ENCODE results near the gene CEP164.
"Not testable (repeated sequence)": the region's sequence is repeated elsewhere in the genome, so short reads cannot be mapped to it uniquely, and the experiment has no call there.

Gene CEP164

DNA sequence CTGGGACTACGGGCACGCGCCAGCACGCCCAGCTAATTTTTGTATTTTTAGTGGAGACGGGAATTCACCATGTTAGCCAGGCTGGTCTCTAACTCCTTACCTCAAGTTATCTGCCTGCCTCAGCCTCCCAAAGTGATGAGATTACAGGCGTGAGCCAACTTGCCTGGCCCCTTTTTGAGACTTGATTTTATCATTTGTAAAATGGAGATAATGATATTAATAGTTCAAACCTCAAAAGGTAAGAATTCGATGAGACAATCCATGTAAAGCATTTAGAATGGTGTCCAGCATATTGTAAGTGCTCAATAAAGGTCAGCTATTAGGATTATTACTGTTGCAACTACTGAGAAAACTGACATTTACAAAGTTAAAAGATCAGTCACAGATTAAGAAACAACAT lies 8.9 kb upstream of the CEP164 start:
- Mint-ChIP-seq H3K4me3 (no peak overlapping the region), H3K4me1 (ENCODE audit: low read depth) (peaks cover 13% of the 10 kb centered on the region), H3K9me3 (ENCODE audit: low read depth) (no peaks in the 10 kb centered on the region), H3K27ac (no peak overlapping the region), H3K36me3 (peaks cover 2% of the 10 kb centered on the region), H3K27me3 (peaks cover 14% of the 10 kb centered on the region)

DNA sequence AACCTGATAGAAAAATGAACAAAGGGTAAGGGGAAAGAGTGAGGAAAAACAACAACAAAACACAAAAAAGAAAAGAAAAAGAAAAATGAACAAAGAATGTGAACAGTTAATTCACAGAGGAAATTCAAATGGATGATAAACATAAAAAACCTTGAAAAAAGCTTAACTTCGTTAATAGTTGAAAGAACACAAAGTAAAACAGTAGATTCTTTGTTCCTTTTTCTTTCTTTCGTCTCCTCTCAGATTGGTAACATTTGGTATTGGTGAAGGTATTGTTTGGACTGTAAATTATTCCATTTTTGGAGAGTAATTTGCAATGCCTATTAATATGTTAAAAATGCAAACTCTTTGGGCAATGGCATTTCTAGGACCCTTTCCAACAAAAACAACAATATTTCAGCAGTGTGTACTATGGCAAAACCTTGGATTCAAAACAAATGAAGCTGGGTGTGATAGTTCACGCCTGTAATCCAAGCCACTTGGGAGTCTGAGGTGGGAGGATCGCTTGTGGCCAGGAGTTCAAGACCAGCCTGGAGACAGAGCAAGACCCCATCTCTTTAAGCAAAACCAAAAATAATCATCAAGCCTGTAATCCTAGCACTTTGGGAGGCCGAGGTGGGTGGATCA lies 8.3 kb upstream of the CEP164 start:
- Mint-ChIP-seq H3K36me3 (peaks cover 2% of the 10 kb centered on the region), H3K27ac (no peak overlapping the region), H3K4me3 (no peak overlapping the region), H3K9me3 (ENCODE audit: low read depth) (no peaks in the 10 kb centered on the region), H3K4me1 (ENCODE audit: low read depth) (peaks cover 13% of the 10 kb centered on the region), H3K27me3 (peaks cover 13% of the 10 kb centered on the region)

DNA sequence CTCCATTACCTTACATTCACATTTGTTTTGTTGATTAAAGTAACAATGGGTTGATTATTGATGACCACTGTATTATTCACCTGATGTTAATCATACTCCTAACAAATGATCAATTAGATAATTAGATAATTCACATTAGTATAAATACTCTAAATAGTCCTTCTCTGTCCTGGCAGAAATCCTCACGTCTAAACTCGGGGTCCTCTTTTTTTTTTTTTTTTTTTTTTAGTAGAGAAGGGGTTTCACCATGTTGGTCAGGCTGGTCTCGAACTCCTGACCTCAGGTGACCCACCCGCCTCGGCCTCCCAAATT lies 443 bp upstream of the CEP164 start:
- not testable (repeated sequence) for H3K36me3 Mint-ChIP-seq; H3K4me3 Mint-ChIP-seq; H3K9me3 Mint-ChIP-seq (ENCODE audit: low read depth); H3K27ac Mint-ChIP-seq; H3K27me3 Mint-ChIP-seq; H3K4me1 Mint-ChIP-seq (ENCODE audit: low read depth)

DNA sequence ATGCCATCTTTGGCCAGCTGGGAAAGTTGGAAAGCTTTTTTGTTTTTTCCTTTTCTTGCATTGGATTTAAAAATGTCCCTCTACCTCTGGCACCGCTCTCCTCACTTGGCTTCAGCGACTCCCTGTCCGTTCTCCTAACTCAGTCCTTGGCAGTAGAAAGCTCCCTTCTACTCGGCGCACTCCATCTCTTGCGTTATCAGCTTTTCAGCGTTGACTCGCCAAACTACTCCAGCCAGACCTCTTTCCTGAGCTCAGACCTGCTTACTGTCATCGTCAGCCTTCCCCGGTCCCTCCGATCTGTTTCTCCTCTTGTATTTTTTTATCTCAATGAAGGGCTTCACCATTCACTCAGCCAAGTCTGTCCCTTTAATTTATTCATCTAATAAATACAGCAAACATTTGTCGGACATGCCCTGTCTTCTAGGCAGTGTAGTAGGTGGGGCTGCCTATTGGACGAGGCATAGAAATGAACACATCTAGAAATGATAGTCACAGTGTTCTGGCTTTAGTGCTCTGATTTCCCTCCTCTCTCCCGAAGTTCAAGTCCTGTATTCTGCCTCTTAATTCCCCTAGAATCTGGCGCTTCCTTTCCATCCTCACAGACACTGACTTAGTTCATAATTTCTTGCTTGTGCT lies 839 bp downstream of the CEP164 start:
- Mint-ChIP-seq H3K36me3 (peaks cover 2% of the 10 kb centered on the region), H3K4me1 (ENCODE audit: low read depth) (peaks cover 7% of the 10 kb centered on the region), H3K27ac (no peak overlapping the region), H3K4me3 (no peak overlapping the region), H3K9me3 (ENCODE audit: low read depth) (no peaks in the 10 kb centered on the region), H3K27me3 (peaks cover 1% of the 10 kb centered on the region)

DNA sequence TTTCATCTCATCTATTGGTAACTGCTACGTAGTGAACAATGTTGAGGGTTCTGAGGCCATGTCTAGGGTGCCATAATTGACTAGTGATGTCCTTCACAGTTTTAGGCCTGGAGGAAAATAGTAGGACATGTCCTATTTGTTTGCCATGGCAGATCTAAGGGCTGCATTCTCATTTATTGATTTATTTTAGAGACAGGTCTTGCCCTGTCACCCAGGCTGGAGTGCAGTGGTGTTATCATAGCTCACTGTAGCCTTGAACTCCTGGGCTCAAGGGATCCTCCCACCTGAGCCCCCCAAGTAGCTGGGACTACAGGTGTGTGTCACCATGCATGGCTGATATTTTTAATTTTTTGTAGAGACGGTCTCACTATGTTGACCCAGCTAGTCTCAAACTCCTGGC lies 5.2 kb downstream of the CEP164 start:
- H3K36me3 Mint-ChIP-seq, result peaks cover 2% of the 10 kb centered on the region
- no peaks in the 10 kb centered on the region for H3K9me3 Mint-ChIP-seq (ENCODE audit: low read depth)
- no peak overlapping the region for H3K27ac Mint-ChIP-seq
- peaks cover 9% of the 10 kb centered on the region for H3K4me1 Mint-ChIP-seq (ENCODE audit: low read depth)
- H3K4me3 Mint-ChIP-seq, result no peak overlapping the region
- H3K27me3 Mint-ChIP-seq, result no peaks in the 10 kb centered on the region

DNA sequence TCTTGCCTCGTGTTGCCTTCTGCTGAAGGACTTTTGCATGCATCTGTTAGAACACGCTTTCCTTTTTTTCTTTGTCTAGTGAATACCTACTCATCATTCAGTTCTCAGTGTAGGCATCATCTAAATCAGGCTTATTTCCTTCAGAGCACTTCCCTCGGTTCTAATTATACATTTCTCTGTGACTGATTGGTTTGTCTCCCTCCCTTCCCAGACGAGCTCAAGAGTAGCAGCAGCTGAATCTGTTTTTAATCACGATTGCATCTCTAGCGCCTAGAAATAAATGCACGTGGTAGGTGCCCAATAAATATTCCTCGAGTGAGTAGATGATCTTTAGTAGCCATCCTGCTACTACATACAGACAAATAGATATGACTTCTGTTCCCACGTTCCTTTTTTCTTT lies 6.3 kb downstream of the CEP164 start:
- no peak overlapping the region for H3K27ac Mint-ChIP-seq
- no peak overlapping the region for H3K4me3 Mint-ChIP-seq
- H3K4me1 Mint-ChIP-seq (ENCODE audit: low read depth), result peaks cover 9% of the 10 kb centered on the region
- no peaks in the 10 kb centered on the region for H3K9me3 Mint-ChIP-seq (ENCODE audit: low read depth)
- peaks cover 2% of the 10 kb centered on the region for H3K36me3 Mint-ChIP-seq
- no peaks in the 10 kb centered on the region for H3K27me3 Mint-ChIP-seq

DNA sequence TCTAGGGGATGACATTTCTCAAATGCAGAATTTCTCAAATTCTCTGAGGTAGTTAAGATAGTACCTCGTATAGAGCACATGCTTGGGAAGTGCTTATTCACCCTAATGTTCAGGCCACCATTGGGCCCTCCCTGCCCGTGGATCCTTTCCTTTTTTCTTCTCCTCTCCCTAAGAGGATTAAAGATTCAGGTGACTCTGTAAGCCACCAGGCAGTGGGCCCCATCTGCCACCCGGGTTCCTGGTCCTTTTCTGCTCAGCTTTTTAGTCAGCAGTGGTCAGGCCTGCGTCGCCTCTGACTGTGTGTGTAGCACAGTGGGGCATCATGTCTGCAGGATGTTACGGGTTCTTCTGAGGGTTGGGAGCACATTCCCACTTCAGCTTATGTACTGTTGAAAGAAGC lies 7.2 kb downstream of the CEP164 start:
- H3K36me3 Mint-ChIP-seq, result peaks cover 5% of the 10 kb centered on the region
- peaks cover 7% of the 10 kb centered on the region for H3K4me1 Mint-ChIP-seq (ENCODE audit: low read depth)
- H3K27me3 Mint-ChIP-seq, result no peaks in the 10 kb centered on the region
- H3K27ac Mint-ChIP-seq, result no peak overlapping the region
- H3K9me3 Mint-ChIP-seq (ENCODE audit: low read depth), result no peaks in the 10 kb centered on the region
- no peak overlapping the region for H3K4me3 Mint-ChIP-seq

DNA sequence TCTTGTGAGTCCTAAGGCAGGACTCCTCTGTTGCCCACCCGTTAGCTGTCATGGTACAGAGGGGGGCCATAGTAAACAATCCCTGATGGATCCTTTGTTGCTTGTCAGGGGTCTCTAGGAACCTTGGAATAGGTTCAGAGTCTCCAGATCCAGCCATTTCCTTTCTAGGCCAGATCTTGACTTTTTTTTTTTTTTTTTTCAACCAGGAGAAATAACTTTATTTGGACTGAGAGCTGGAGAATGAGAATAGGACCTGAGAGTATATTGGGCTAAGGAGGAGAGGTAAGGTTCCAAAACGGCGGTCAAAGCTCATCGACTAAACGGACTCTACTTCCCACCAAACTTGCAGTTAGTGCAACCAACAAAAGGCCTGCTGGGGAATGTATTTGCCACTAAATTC lies 7.7 kb downstream of the CEP164 start:
- Mint-ChIP-seq H3K4me1 (ENCODE audit: low read depth) (peaks cover 4% of the 10 kb centered on the region), H3K27ac (peak overlapping the region; percentile 8), H3K9me3 (ENCODE audit: low read depth) (no peaks in the 10 kb centered on the region), H3K27me3 (no peaks in the 10 kb centered on the region), H3K36me3 (peaks cover 5% of the 10 kb centered on the region), H3K4me3 (no peak overlapping the region)

DNA sequence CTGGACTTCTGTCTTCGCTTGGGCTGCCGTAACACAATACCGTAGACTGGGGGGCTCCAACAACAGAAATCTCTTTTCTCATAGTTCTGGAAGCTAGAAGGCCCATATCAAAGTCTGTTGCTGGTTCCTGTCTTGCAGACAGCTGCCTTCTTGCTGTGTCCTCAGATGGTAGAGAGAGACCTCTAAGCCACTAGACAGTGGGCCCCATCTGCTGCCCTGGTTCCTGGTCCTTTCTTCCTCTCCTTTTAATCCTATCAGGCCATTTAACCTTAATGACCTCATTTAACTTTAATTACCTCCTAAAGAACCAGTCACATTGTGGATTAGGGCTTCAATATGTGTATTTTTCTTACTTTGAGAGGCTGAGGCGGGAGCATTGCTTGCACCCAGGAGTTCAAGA lies 9.4 kb downstream of the CEP164 start:
- no peaks in the 10 kb centered on the region for H3K27me3 Mint-ChIP-seq
- no peaks in the 10 kb centered on the region for H3K9me3 Mint-ChIP-seq (ENCODE audit: low read depth)
- no peak overlapping the region for H3K4me3 Mint-ChIP-seq
- peaks cover 3% of the 10 kb centered on the region for H3K4me1 Mint-ChIP-seq (ENCODE audit: low read depth)
- H3K27ac Mint-ChIP-seq, result no peak overlapping the region
- H3K36me3 Mint-ChIP-seq, result peaks cover 8% of the 10 kb centered on the region

DNA sequence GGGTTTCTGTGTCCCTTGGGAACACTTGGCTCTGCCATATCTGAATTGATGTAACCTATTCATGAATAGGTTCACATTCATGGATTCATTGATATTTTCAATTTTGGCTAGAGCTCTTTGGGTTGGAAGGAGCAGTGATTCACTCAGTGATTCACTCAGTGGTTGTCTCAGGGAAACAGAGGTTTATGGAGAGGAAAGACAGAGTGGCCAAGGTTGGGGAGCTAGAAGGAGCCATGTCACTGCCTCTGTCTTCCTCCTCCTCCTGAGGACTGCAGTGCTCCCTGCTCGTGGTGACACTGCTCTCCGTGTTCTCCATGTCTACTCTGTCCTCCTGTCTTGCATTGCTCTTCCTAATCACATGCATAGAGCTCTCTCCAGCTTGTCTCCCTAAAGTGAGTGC lies 17.4 kb downstream of the CEP164 start:
- Mint-ChIP-seq H3K4me1 (ENCODE audit: low read depth) (no peaks in the 10 kb centered on the region), H3K36me3 (peaks cover 19% of the 10 kb centered on the region), H3K9me3 (ENCODE audit: low read depth) (no peaks in the 10 kb centered on the region), H3K27me3 (no peaks in the 10 kb centered on the region), H3K4me3 (no peak overlapping the region), H3K27ac (no peak overlapping the region)

DNA sequence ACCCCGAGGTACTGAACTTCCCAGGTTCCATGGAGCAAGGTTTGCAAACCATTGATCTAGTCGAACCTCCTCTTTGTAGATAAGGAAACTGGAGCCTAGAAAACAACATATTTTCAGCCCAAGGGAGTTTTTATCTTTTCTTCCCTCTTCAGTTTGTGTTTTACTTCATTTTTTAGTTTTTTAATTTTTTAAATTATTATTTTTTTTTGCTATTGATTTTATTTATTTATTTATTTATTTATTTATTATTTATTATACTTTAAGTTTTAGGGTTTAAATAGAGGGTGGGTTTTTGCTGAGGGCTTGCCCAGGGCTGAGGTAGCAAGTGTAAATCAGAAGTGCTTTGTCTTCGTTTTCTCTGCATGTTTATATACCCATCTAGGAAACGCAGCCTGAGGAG lies 26.9 kb downstream of the CEP164 start:
- Mint-ChIP-seq H3K27ac (no peak overlapping the region), H3K27me3 (no peaks in the 10 kb centered on the region), H3K4me3 (no peak overlapping the region), H3K9me3 (ENCODE audit: low read depth) (no peaks in the 10 kb centered on the region), H3K4me1 (ENCODE audit: low read depth) (no peaks in the 10 kb centered on the region), H3K36me3 (peaks cover 16% of the 10 kb centered on the region)

DNA sequence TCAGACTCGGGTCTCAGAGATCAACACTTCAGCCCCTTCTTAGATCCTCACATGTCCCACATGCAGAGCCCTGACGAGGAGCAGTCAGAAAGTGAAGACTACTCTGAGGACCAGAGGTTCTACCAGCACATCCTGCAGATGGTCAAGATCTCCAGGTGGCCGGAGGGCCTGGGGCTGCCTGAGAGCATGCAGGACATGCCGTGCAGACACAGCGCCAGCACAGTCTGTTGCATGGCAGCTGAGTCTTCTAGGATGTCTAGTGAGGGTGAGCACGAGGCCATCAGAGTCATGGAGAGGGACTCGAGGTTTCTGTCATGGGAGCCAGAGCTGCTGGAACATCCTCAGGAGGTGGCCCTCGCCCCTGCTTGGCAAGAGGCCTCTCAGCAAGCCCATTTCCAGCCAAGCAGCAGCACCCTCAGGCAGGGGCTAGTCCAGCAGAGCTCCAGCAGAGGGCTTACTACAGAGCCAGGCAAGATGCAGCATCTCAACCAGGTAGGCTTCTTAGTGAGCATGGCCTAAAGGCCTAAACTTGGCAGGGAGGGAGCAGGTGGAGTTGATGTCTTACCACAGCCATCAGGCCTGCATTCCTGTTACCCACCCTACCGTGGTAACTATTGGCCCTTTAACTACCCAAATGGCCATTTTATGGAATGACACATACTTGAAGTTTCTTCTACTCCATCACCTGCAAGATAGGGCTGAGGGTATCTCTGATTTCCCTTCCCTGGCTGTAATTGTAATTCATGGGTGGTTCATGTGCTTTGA lies 28.7 kb downstream of the CEP164 start:
- no peaks in the 10 kb centered on the region for H3K9me3 Mint-ChIP-seq (ENCODE audit: low read depth)
- no peak overlapping the region for H3K4me3 Mint-ChIP-seq
- H3K4me1 Mint-ChIP-seq (ENCODE audit: low read depth), result no peaks in the 10 kb centered on the region
- H3K36me3 Mint-ChIP-seq, result peaks cover 19% of the 10 kb centered on the region
- no peaks in the 10 kb centered on the region for H3K27me3 Mint-ChIP-seq
- H3K27ac Mint-ChIP-seq, result no peak overlapping the region

DNA sequence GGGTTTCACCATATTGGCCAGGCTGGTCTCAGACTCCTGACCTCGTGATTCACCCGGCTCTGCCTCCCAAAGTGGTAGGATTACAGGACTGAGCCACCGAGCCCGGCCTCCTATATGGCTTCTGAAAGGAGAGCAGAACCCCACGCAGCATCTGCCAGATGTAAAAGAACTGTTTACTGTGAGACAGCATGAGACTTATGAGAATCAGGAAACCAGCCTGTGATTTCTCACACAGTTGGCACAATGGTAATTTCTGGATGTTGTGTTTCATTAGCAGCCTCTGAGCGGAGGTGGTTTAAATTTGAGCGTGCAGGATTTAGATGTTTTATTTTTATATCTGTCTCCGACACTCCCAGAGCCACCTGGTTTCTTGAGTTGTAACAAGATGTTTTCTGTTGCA lies 33.8 kb downstream of the CEP164 start:
- Mint-ChIP-seq H3K27ac (no peak overlapping the region), H3K4me3 (no peak overlapping the region), H3K36me3 (peaks cover 36% of the 10 kb centered on the region), H3K9me3 (ENCODE audit: low read depth) (no peaks in the 10 kb centered on the region), H3K27me3 (no peaks in the 10 kb centered on the region), H3K4me1 (ENCODE audit: low read depth) (no peaks in the 10 kb centered on the region)

DNA sequence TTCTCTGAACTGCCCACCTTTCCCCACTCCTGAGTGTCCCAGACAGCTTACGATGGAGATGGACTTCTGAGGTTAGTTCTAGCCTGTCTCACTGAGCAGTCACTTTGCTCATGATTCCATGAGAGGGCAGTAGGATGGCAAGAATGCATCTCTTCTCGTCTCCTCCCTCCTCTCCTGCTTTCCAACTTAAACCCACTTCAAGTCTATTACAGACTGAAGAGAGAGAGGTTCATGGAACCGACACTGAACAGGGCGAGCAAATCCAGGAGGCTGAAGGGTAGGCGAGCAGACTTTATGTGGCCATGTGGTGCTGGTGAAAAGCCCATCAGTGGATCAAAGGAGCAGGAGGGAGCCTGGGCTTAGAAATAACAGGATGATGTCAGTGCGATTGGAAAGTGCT lies 38.6 kb downstream of the CEP164 start:
- Mint-ChIP-seq H3K27ac (no peak overlapping the region), H3K4me1 (ENCODE audit: low read depth) (no peaks in the 10 kb centered on the region), H3K4me3 (no peak overlapping the region), H3K27me3 (no peaks in the 10 kb centered on the region), H3K36me3 (peaks cover 27% of the 10 kb centered on the region), H3K9me3 (ENCODE audit: low read depth) (no peaks in the 10 kb centered on the region)

DNA sequence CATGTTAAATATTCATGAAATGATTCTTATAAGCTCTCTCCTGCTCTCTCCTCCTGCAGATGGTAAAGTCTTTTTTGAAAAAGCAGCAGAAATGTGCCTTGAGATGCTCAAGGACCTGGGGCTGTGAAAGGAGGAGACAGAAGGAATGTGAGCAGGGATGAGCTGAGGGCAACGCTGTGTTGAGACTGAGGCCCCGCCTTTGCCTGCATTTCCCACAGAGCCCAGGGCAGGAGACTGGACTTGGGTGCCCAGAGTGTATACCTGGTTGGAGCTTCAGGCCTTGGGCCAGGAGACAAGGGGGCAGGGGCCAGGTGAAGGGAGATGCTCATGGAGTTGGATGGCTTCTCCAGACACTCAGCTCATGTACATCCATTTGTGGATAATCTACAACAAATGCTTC lies 39.2 kb downstream of the CEP164 start:
- H3K27me3 Mint-ChIP-seq, result no peaks in the 10 kb centered on the region
- H3K36me3 Mint-ChIP-seq, result peaks cover 22% of the 10 kb centered on the region
- H3K4me3 Mint-ChIP-seq, result no peak overlapping the region
- no peaks in the 10 kb centered on the region for H3K4me1 Mint-ChIP-seq (ENCODE audit: low read depth)
- no peak overlapping the region for H3K27ac Mint-ChIP-seq
- H3K9me3 Mint-ChIP-seq (ENCODE audit: low read depth), result no peaks in the 10 kb centered on the region

DNA sequence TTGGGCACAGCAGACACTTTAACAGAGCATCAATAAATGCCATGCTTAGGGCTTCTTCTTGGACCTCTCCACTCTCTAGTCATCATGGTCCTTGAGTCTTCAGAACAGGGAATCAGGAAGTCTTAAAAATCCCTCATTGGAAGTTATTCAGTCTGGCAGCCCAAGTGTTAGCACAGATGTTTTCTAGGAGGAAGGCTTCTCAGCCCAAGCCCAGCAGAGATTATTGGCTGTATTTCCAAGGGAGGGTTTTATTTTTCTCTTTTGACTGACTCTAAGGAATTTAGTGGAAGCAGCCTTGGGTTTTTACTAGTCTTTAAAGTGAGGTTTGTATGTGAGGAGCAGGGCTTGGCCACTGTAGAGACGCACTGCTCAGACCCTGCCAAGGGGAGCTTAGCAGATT lies 41.9 kb downstream of the CEP164 start:
- no peaks in the 10 kb centered on the region for H3K27me3 Mint-ChIP-seq
- H3K9me3 Mint-ChIP-seq (ENCODE audit: low read depth), result no peaks in the 10 kb centered on the region
- no peaks in the 10 kb centered on the region for H3K4me1 Mint-ChIP-seq (ENCODE audit: low read depth)
- H3K27ac Mint-ChIP-seq, result no peak overlapping the region
- H3K4me3 Mint-ChIP-seq, result no peak overlapping the region
- peaks cover 21% of the 10 kb centered on the region for H3K36me3 Mint-ChIP-seq

Data from activated naive CD8-positive, alpha-beta T cell (primary cell).